ENCODE data around the gene UBE2QL1. TPM values are rescaled to one million over a fixed set of nuclear protein-coding genes. Genes with fewer than 3 reads are reported as not detected.

Gene UBE2QL1
- total RNA-seq, 2 experiments from 2014 or later: not detected

DNA sequence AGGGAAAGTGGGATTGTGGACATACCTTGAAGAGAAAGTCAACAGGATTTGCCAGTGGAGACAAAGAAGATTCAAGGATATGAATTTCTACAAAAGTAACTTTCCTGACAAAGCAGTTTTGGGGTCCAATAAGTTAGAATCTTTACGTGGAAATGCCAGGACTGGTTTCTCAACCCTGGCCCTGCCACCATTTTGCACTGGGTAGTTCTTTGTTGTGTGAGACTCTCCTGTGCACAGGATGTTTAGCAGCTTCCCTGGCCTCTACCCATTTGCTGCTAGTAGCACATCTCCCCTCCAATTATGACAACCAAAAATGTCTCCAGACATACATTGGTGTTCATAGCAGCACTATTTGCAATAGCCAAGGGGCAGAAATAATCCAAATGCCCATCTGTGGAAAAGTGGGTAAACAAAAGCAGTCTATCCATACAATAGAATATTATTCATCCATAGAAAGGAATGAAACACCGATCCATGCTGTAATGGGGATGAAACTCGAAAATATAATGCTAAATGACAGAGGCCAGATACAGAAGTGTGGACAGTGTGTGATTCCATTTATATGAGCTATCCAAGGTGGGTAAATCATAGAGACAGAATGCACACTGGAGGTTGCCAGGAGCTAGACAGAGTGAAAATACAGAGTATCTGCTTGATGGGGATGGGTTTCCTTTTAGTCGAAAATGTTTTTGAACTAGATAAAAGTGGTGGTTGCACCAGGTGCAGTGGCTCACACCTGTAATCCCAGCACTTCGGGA lies 92.8 kb downstream of the UBE2QL1 start:
- DNase-seq: no peak
- no peaks in the 10 kb centered on the region for H3K4me1 Mint-ChIP-seq
- peaks cover 4% of the 10 kb centered on the region for H3K9me3 Mint-ChIP-seq
- no peaks in the 10 kb centered on the region for H3K36me3 Mint-ChIP-seq
- no peak overlapping the region for H3K4me3 Mint-ChIP-seq
- H3K27me3 Mint-ChIP-seq: no peaks in the 10 kb centered on the region
- no peak overlapping the region for H3K27ac Mint-ChIP-seq
- ATAC-seq (ENCODE audit: low read depth): no peak
- POLR2A ChIA-PET: no interaction called here

DNA sequence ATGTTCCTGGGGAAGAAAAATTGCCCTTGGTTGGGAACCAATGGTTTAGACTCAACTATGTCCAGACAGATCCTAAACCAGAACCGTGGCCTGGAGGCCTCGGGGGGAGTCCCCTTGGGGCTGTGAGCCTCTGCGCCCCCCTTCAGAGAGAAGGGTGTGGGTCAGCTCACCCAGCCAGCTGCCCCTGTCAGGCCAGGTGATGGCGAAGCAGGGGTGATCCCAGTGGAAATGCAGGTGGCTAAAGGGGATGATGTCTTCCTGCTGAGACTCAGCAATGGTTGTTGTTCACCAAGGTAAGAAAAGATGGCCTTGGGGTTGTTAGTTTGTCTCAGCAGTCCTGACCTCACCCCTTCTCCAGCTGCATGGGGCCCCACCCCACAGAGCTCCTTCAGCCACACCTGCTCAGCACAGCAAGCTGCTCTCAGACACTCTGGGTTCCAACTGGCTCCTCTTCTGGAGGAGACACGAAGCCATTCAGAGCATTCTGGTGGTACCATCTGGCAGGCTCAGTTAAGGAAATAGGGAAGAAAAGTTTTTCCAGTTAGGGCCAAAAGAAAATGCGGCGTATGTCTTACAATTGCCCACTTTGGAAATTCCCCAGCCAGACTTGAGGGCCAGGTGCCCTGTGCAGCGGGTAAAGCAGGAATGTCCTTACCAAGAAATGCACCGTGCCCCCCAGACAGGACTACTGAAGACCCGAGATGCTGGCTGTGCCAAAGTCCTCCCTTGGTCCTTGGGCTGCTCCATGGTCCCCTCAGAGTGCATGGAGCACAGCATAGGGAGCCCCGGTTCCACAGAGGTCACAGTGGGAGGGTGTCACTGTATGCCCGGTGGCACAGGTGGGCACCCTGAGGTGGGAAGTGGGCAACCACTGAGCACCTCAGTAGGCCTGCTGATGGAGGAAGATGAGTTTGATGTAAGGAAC lies 94.0 kb downstream of the UBE2QL1 start:
- H3K4me1 Mint-ChIP-seq: no peaks in the 10 kb centered on the region
- H3K4me3 Mint-ChIP-seq: no peak overlapping the region
- DNase-seq (no peak), ATAC-seq (ENCODE audit: low read depth) (no peak)
- H3K36me3 Mint-ChIP-seq: no peaks in the 10 kb centered on the region
- POLR2A ChIA-PET: no interaction called here
- peaks cover 4% of the 10 kb centered on the region for H3K9me3 Mint-ChIP-seq
- peaks cover 2% of the 10 kb centered on the region for H3K27me3 Mint-ChIP-seq
- no peak overlapping the region for H3K27ac Mint-ChIP-seq

DNA sequence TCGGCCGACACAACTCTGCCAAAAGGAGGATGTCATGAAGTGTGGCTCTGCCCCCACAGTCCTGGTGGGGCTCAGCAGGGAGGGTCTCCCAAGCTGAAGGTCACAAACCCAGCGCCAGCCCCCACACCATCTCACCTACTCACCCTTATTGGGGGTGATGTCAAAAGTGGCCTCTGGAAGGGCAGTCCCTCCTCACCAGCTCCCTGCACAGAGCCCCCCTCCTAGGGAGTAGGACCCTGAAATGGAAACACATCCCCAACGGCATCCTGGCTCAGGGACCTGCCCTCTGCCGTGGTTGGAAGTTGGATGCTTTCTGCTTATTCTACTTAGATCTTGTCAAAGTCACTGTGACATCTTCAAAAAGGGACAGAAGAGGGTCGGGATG lies 94.7 kb downstream of the UBE2QL1 start:
- Mint-ChIP-seq H3K36me3 (no peaks in the 10 kb centered on the region), H3K9me3 (peaks cover 4% of the 10 kb centered on the region), H3K27ac (no peak overlapping the region), H3K27me3 (peaks cover 2% of the 10 kb centered on the region), H3K4me1 (no peaks in the 10 kb centered on the region), H3K4me3 (no peak overlapping the region)
- ATAC-seq (ENCODE audit: low read depth): no peak
- DNase-seq: no peak
- POLR2A ChIA-PET: no interaction called here

DNA sequence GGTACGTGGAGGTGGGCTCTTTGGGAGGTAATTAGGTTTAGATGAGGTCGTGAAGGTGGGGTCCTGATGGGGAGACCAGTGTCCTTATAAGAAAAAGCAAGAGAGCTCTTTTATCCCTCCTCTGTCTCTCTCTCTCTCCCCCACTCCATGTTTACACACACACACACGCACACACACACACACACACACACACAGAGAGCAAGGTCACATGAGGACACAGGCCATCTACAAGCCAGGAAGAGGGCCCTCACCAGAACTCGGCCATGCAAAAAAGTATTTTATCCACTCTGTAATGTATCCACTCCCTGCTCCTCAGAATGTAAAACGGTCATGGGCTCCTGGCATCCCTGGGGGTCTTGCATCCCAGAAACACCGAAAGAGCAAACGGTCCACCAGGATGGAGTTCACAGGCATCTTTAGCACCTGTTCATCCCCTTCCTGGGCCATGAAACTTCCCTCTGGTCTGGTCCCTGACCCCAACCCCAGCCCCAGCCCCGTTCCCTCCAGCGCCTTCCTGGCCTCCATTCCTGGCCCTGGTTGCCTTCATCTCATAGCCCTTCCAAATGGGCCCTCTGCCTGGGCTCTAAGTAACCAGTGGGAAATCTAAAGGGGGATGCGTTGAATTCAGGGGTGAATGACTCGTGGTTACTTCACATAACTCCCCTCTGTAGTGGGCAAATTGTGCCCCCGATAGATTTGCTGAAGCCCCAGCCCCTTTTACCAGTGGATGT lies 95.3 kb downstream of the UBE2QL1 start:
- Mint-ChIP-seq H3K27me3 (peaks cover 2% of the 10 kb centered on the region), H3K9me3 (peaks cover 2% of the 10 kb centered on the region), H3K4me1 (no peaks in the 10 kb centered on the region), H3K4me3 (no peak overlapping the region), H3K36me3 (no peaks in the 10 kb centered on the region), H3K27ac (no peak overlapping the region)
- no peak for DNase-seq
- POLR2A ChIA-PET: no interaction called here
- ATAC-seq (ENCODE audit: low read depth): no peak

Other genes starting within 250 kb of the UBE2QL1 start
- 10 to 100 TPM; 50.5 to 56.7 TPM for gene MED10, start 70.3 kb upstream of the UBE2QL1 start, total RNA-seq
- 10 to 100 TPM; 75.0 to 78.2 TPM for gene NSUN2, start 184.2 kb downstream of the UBE2QL1 start, total RNA-seq
- gene SRD5A1, start 184.6 kb downstream of the UBE2QL1 start, total RNA-seq: 10 to 100 TPM; 12.6 to 15.9 TPM

Measured in activated naive CD8-positive, alpha-beta T cell treated with anti-CD3 and anti-CD28 coated beads, Interleukin-2, amount 10 ng/mL, durations not matched to agents 7 days and 5 days (primary cell).